Adrenal gland (tissue), 12 donors: ENCODE results near the gene ADAMTS6. TPM values are rescaled to one million over a fixed set of nuclear protein-coding genes. Genes with fewer than 3 reads are reported as not detected.
"Not testable (repeated sequence)": the region's sequence is repeated elsewhere in the genome, so short reads cannot be mapped to it uniquely, and the experiment has no call there.

Experiments
- DNase-seq, 7 donors: peaks; one replicate each; pipeline ENCODE4 v3.0.0-alpha.2; 2019 to 2020
- H3K27ac ChIP-seq, 5 donors: fragments of 200-600 bp; sonication (generic) in 4 of 5; 1 replicate in 3 of 5; 2 replicates in 2 of 5; pipeline versions ENCODE4 v1.5.1 to v1.8.0; 2016 to 2020; ENCODE audit warnings: mild to moderate bottlenecking in 1 of 5
- H3K27me3 ChIP-seq: fragments of 200-600 bp; 2 replicates; pipeline ENCODE4 v1.8.0; 2021
- H3K36me3 ChIP-seq, 2 donors: fragments of 200-600 bp; replicated peaks in 1 of 2; 1 replicate in 1 of 2; 2 replicates in 1 of 2; pipeline versions ENCODE4 v1.5.1 to v1.8.0; 2018 to 2022
- H3K4me1 ChIP-seq, 2 donors: fragments of 200-600 bp; replicated peaks in 1 of 2; 1 replicate in 1 of 2; 2 replicates in 1 of 2; pipeline versions ENCODE4 v1.5.1 to v1.8.0; 2018 to 2021
- H3K4me3 ChIP-seq, 4 donors: fragments of 200-600 bp; sonication (generic) in 3 of 4; one replicate each; pipeline ENCODE4 v1.5.1; 2016 to 2018
- H3K9me3 ChIP-seq, 3 donors: fragments of 200-600 bp; sonication (generic) in 1 of 3; replicated peaks in 1 of 3; 1 replicate in 2 of 3; 2 replicates in 1 of 3; pipeline versions ENCODE4 v1.5.1 to v1.8.0; 2016 to 2021
- POLR2A ChIP-seq, 2 donors: fragments of 450-650 bp; IDR thresholded peaks; one replicate each; pipeline ENCODE4 v1.6.1; 2017; ENCODE audit warnings: antibody characterized with exemption in 2 of 2, mild to moderate bottlenecking in 2 of 2, moderate library complexity in 1 of 2
- WGBS, 4 donors: extraction: QIAGEN DNeasy Blood & Tissue Kit in 2 of 4; methylation state at CpG; one replicate each; pipeline versions ENCODE4 v1.1.5 to v1.1.7; 2013 to 2017; 5-methylcytosine and 5-hydroxymethylcytosine counted together
- intact Hi-C, 2 donors: fragments of 100-400 bp; cut with DNase I; formaldehyde crosslinking; loops; one replicate each; pipeline versions ENCODE4 v1.14.1 to v1.15.0; 2022 to 2023
- polyA plus RNA-seq, 3 donors: library from polyadenylated mRNA; stranded (reverse); fragments of 200-250 nt in 2 of 3; fragments of 350-450 nt in 1 of 3; fragmentation: Illumina TruSeq in 1 of 3; extraction: RNeasy Lipid Tissue Mini Kit (QIAGEN cat#74804) in 1 of 3; gene quantifications; one replicate each; pipeline ENCODE4 v1.2.3, GENCODE V29; 2013 to 2014
- total RNA-seq, 9 donors: library from RNA; depleted of rRNA in 4 of 9; stranded (reverse); fragments of >200 nt in 4 of 9; fragments of 120-200 nt in 1 of 9; fragmentation: NEBNext Ultra II Directional in 1 of 9; extraction: Animal tissue kit (Norgen Biotek cat#: 25700) in 1 of 9; gene quantifications; one replicate each; pipeline versions ENCODE4 v1.1.0 to v1.2.4, GENCODE V29; 2013 to 2023
- TF ChIP-seq, protein P1 (sequence below), 6 experiments: fragments of 450-650 bp in 4 of 6; fragments of 200-600 bp in 2 of 6; sonication (generic) in 1 of 6; IDR thresholded peaks; 1 replicate in 5 of 6; 2 replicates in 1 of 6; pipeline versions ENCODE4 v1.5.1 to v1.8.0; 2016 to 2021; ENCODE audit warnings: antibody characterized with exemption in 6 of 6, mild to moderate bottlenecking in 2 of 6, moderate library complexity in 1 of 6
- donor health status: healthy with polysubstance abuse.
- donor health status: Bipolar disorder and iron deficiency.
- donor health status: DM: yes; HTN: yes; CAD: no.
- donor health status: DM: no; HTN: no; CAD: no.
- donor health status: DM: no; HTN: no; CAD: no.
- donor health status: DM: yes; HTN: yes; CAD: no.

ADAMTS6 gene
- total and polyA plus RNA-seq, 12 donors, result 0.24 to 11.9 (median 0.89) TPM

DNA sequence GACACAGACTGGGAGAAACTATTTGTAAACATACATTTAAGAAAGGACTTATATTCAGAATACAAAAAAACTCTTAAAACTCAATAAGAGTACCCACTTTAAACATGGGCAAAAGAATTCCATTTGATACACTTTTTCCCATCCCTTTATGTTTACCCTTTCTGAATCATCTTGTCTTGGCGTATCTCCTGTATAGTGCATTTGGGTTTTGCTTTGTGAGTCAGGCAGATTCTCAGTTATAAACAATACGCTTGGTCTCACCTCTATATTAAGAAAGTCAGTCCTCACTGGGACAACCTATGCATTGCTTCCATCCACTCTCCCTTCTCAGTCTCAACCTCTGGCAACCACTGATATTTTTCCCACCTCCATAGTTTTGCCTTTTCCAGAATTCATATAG, 27.3 kb upstream of the ADAMTS6 start:
- no peak overlapping the region for H3K27ac ChIP-seq
- H3K4me3 ChIP-seq, result no peak overlapping the region
- 89 to 97% (median 96%) methylated on average over 2 of the region's 2 CpGs for WGBS, 4 donors
- no peaks in the 10 kb centered on the region for H3K4me1 ChIP-seq
- TF ChIP-seq, protein P1, sequence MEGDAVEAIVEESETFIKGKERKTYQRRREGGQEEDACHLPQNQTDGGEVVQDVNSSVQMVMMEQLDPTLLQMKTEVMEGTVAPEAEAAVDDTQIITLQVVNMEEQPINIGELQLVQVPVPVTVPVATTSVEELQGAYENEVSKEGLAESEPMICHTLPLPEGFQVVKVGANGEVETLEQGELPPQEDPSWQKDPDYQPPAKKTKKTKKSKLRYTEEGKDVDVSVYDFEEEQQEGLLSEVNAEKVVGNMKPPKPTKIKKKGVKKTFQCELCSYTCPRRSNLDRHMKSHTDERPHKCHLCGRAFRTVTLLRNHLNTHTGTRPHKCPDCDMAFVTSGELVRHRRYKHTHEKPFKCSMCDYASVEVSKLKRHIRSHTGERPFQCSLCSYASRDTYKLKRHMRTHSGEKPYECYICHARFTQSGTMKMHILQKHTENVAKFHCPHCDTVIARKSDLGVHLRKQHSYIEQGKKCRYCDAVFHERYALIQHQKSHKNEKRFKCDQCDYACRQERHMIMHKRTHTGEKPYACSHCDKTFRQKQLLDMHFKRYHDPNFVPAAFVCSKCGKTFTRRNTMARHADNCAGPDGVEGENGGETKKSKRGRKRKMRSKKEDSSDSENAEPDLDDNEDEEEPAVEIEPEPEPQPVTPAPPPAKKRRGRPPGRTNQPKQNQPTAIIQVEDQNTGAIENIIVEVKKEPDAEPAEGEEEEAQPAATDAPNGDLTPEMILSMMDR (IDR thresholded peaks at IDR 0.05), result no peak
- no peak for TF ChIP-seq POLR2A (IDR thresholded peaks at IDR 0.05)
- intact Hi-C loops, result no loop called here
- no peaks in the 10 kb centered on the region for H3K36me3 ChIP-seq
- H3K9me3 ChIP-seq, result no peaks in the 10 kb centered on the region
- no peaks in the 10 kb centered on the region for H3K27me3 ChIP-seq
- no peak for DNase-seq

DNA sequence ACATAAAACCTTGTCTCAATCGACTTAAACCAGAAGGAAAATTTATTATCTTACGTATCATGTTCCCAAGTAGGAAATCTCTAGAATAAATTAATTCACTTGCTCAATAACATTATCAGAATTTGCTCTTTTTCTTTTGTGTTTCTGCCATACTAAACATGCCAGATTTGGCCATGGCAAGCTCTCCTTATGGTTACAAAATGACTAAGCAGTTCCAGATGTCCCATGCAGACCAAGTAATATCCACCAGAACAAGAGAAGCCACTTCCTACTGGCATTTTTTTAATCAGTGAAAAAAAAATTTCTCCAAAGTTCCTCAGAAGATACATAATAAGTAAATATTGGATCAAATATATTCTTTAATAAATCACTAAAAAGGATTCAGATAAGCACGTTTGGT, 25.2 kb upstream of the ADAMTS6 start:
- Histone ChIP-seq H3K4me3 (no peak overlapping the region), H3K36me3 (no peaks in the 10 kb centered on the region), H3K9me3 (no peaks in the 10 kb centered on the region), H3K27ac (no peak overlapping the region), H3K4me1 (no peaks in the 10 kb centered on the region), H3K27me3 (no peaks in the 10 kb centered on the region)
- 64 to 70% (median 68%) methylated on average over 3 of the region's 3 CpGs for WGBS, 4 donors
- intact Hi-C loops, result no loop called here
- no peak for TF ChIP-seq POLR2A (IDR thresholded peaks at IDR 0.05)
- TF ChIP-seq, protein P1 (IDR thresholded peaks at IDR 0.05), result no peak
- DNase-seq, result no peak

DNA sequence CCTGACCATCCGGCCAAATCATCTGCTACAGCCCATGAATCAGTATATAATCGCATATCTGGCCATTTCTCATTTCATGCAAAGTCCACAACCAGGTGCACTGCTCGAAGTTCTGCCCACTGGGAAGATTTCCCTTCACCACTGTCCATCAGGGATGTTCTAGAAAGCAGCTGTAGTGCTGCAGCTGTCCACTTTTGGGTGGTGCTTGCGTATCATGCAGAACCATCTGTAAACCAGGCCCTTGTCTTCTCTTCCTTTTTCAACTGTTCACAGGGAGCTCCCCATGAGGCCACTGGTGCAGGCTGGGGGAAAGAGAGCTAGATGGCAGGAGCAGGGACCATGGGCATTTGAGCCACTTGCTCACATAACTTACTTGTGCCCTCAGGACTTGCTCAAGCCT, 7.4 kb upstream of the ADAMTS6 start:
- Histone ChIP-seq H3K4me3 (no peak overlapping the region), H3K27ac (no peak overlapping the region), H3K36me3 (no peaks in the 10 kb centered on the region), H3K9me3 (no peaks in the 10 kb centered on the region), H3K4me1 (no peaks in the 10 kb centered on the region), H3K27me3 (no peaks in the 10 kb centered on the region)
- TF ChIP-seq, protein P1 (IDR thresholded peaks at IDR 0.05), result no peak
- no peak for TF ChIP-seq POLR2A (IDR thresholded peaks at IDR 0.05)
- intact Hi-C loops, result loop anchor here (5.0 to 10.0 kb wide), 5 partner anchors 384 to 854 kb away; no protein-coding TSS in a partner anchor
- WGBS, 4 donors, result 86 to 90% (median 88%) methylated on average over 4 of the region's 4 CpGs
- no peak for DNase-seq

DNA sequence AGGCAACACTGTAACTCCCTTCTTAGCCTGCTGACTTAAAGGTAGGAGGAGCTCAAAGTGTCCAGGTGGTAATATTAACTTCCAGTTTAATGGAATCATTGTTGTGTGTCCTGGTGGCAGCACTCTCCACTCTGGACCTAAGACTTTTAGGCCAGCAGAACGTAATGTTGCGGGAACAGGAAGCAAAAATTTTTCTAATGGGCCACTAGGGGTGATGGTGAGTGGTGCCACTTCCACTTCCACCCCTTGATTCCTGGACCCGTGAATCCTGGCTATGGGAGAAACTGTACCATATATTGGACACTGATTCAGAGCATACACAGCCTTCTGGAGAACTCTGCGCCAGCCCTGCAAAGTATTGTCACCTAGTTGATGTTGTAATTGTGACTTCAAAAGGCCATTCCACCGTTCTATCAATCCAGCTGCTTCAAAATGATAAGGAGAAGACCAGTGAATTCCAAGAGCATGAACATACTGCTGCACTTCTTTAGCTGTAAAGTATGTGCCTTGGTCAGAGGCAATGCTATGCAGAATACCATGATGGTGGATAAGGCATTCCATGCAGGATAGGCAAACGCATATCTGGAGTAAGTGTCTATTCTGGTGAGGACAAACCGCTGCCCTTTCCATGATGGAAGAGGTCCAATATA, 6.4 kb upstream of the ADAMTS6 start:
- H3K27me3 ChIP-seq, H3K27ac ChIP-seq, H3K9me3 ChIP-seq, DNase-seq, H3K36me3 ChIP-seq, H3K4me3 ChIP-seq, H3K4me1 ChIP-seq: not testable (repeated sequence)
- intact Hi-C loops, result loop anchor here (5.0 to 10.0 kb wide), 5 partner anchors 383 to 853 kb away; no protein-coding TSS in a partner anchor
- WGBS, 4 donors, result 82 to 87% (median 86%) methylated on average over 5 to 7 of the region's 7 CpGs
- TF ChIP-seq, protein P1 (IDR thresholded peaks at IDR 0.05), result peak in 1 of 6 experiments; percentile 11

DNA sequence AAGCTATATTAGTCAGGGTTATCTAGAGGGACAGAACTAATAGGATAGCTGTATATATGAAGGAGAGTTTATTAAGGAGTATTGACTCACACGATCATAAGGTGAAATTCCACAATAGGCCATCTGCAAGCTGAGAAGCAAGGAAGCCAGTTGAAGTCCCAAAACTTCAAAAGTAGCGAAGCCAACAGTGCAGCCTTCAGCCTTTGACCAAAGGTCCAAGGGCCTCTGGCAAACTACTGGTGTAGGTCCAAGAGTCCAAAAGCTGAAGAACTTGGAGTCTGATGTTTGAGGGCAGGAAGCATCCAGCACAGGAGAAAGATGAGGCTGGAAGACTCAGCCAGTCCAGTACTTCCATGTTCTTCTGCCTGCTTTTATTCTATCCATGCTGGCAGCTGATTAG, 5.1 kb upstream of the ADAMTS6 start:
- not testable (repeated sequence) for DNase-seq, H3K27me3 ChIP-seq, H3K36me3 ChIP-seq, H3K4me1 ChIP-seq, H3K4me3 ChIP-seq, H3K9me3 ChIP-seq, H3K27ac ChIP-seq
- intact Hi-C loops, result loop anchor here (5.0 to 10.0 kb wide), 5 partner anchors 382 to 852 kb away; no protein-coding TSS in a partner anchor
- WGBS, 4 donors, result 80 to 93% (median 83%) methylated on average over 2 of the region's 2 CpGs
